ENCODE results near the gene CYP3A4. TPM values are rescaled to one million over a fixed set of nuclear protein-coding genes. Genes with fewer than 3 reads are reported as not detected.
"Not testable (repeated sequence)": the region's sequence is repeated elsewhere in the genome, so short reads cannot be mapped to it uniquely, and the experiment has no call there.

CYP3A4 gene
- polyA plus RNA-seq, 1 of the 3 experiments (the other 2 are of a cell fraction): not detected

GRCh38 chr7:99778880-99779279, 5.1 kb downstream of the CYP3A4 start:
- Histone ChIP-seq H3K4me3 (ENCODE audit: low read depth in 2 of 2, low read length in 1 of 2) (no peak overlapping the region), H3K9ac (no peak overlapping the region), H3K4me1 (ENCODE audit: control insufficient read depth in 1 of 2, insufficient read depth in 2 of 2, low read depth in 1 of 2, low read length in 1 of 2) (no peaks in the 10 kb centered on the region), H3K9me2 (no peaks in the 10 kb centered on the region), H3K27me3 (ENCODE audit: insufficient read depth) (no peaks in the 10 kb centered on the region; the same call in none of the 2 replicates), H2AFZ (ENCODE audit: low read depth) (no peak overlapping the region), H3F3A (replicated peaks; ENCODE audit: insufficient read depth) (no peaks in the 10 kb centered on the region), H3K4me2 (no peak overlapping the region), H4K20me1 (ENCODE audit: insufficient read depth) (no peaks in the 10 kb centered on the region), H3K27ac (ENCODE audit: low read depth in 2 of 2, low read length in 1 of 2) (no peak overlapping the region), H3K9me3 (no peaks in the 10 kb centered on the region), H3K36me3 (replicated peaks in 1 of 2; ENCODE audit: control insufficient read depth in 1 of 2, insufficient read depth in 2 of 2, low read length in 1 of 2) (no peaks in the 10 kb centered on the region), H3K79me2 (ENCODE audit: insufficient read depth) (no peaks in the 10 kb centered on the region)
- TF ChIP-seq CTCF (IDR thresholded peaks at IDR 0.05) (no peak), TEAD4 (IDR thresholded peaks at IDR 0.05; ENCODE audit: borderline replicate concordance, insufficient read depth) (no peak), RCOR1 (IDR thresholded peaks at IDR 0.05; ENCODE audit: low read length) (no peak), MXI1 (IDR thresholded peaks at IDR 0.05; ENCODE audit: low read depth, low read length) (no peak), IRF3 (IDR thresholded peaks at IDR 0.05; ENCODE audit: low read depth, low read length) (no peak), GABPA (IDR thresholded peaks at IDR 0.05; ENCODE audit: low read depth) (no peak), ZBTB33 (IDR thresholded peaks at IDR 0.05; ENCODE audit: borderline replicate concordance, low read depth) (no peak), NRF1 (IDR thresholded peaks at IDR 0.05; ENCODE audit: low read depth, low read length) (no peak), JUND (IDR thresholded peaks at IDR 0.05) (no peak), POLR2AphosphoS5 (IDR thresholded peaks at IDR 0.05; ENCODE audit: low read depth, low read length) (no peak), TAF1 (IDR thresholded peaks at IDR 0.05; ENCODE audit: borderline replicate concordance, low read depth, low read length) (no peak)
- no peak for DNase-seq
- POLR2A ChIA-PET: no interaction called here
- CTCF ChIA-PET: interaction anchor here (0.7 to 1.4 kb wide), 2 partner anchors 10 to 99 kb away, joined by 3 read pairs; no protein-coding TSS in a partner anchor
- 1% methylated on average over 5 of the region's 5 CpGs for WGBS (ENCODE audit: low lambda C conversion rate)

- CTCF ChIA-PET, POLR2A ChIA-PET: not testable (repeated sequence)
Measured at GRCh38 chr7:99773395-99773794, 10.6 kb downstream of the CYP3A4 start.

More at GRCh38 chr7:99773395-99773794, 10.6 kb downstream of the CYP3A4 start:
- not testable (repeated sequence) for H3K4me3 ChIP-seq (ENCODE audit: low read depth in 2 of 2, low read length in 1 of 2); H3K27me3 ChIP-seq (ENCODE audit: insufficient read depth); H3F3A ChIP-seq (replicated peaks; ENCODE audit: insufficient read depth); H2AFZ ChIP-seq (ENCODE audit: low read depth); H3K27ac ChIP-seq (ENCODE audit: low read depth in 2 of 2, low read length in 1 of 2); H4K20me1 ChIP-seq (ENCODE audit: insufficient read depth); H3K9me2 ChIP-seq; H3K79me2 ChIP-seq (ENCODE audit: insufficient read depth); H3K9ac ChIP-seq; H3K4me1 ChIP-seq (ENCODE audit: control insufficient read depth in 1 of 2, insufficient read depth in 2 of 2, low read depth in 1 of 2, low read length in 1 of 2); DNase-seq; H3K9me3 ChIP-seq; H3K36me3 ChIP-seq (replicated peaks in 1 of 2; ENCODE audit: control insufficient read depth in 1 of 2, insufficient read depth in 2 of 2, low read length in 1 of 2); H3K4me2 ChIP-seq
- WGBS (ENCODE audit: low lambda C conversion rate): 3% methylated on average over 1 of the region's 1 CpG
